ENCODE data around the gene HTR3C.
"Not testable (repeated sequence)": the region's sequence is repeated elsewhere in the genome, so short reads cannot be mapped to it uniquely, and the experiment has no call there.

HTR3C gene

GRCh38 chr3:184052767-184053166, at the start of gene HTR3C:
TSS of gene HTR3C (plus strand) at chr3:184053047. CDS start at chr3:184053081, 34 bp downstream.
- no peak for DNase-seq (ENCODE audit: low read depth in 2 of 2)

GRCh38 chr3:184003187-184003967, 49.5 kb upstream of the HTR3C start:
- DNase-seq (ENCODE audit: low read depth in 2 of 2), result no peak

GRCh38 chr3:184004476-184004875, 48.4 kb upstream of the HTR3C start:
- no peak for DNase-seq (ENCODE audit: low read depth in 2 of 2)

- no peak for DNase-seq (ENCODE audit: low read depth in 2 of 2)
Observed at GRCh38 chr3:184005941-184006507, 46.8 kb upstream of the HTR3C start.

GRCh38 chr3:184007143-184007813, 45.6 kb upstream of the HTR3C start:
- not testable (repeated sequence) for DNase-seq (ENCODE audit: low read depth in 2 of 2)

GRCh38 chr3:184008161-184008560, 44.7 kb upstream of the HTR3C start:
- no peak for DNase-seq (ENCODE audit: low read depth in 2 of 2)

- DNase-seq (ENCODE audit: low read depth in 2 of 2), result no peak
Observed at GRCh38 chr3:184011230-184011876, 41.5 kb upstream of the HTR3C start.

GRCh38 chr3:184011937-184012889, 40.6 kb upstream of the HTR3C start:
- no peak for DNase-seq (ENCODE audit: low read depth in 2 of 2)

- no peak for DNase-seq (ENCODE audit: low read depth in 2 of 2)
Observed at GRCh38 chr3:184015381-184016019, 37.3 kb upstream of the HTR3C start.

GRCh38 chr3:184016169-184016570, 36.7 kb upstream of the HTR3C start:
- DNase-seq (ENCODE audit: low read depth in 2 of 2), result no peak

GRCh38 chr3:184016811-184017671, 35.8 kb upstream of the HTR3C start:
- DNase-seq (ENCODE audit: low read depth in 2 of 2), result peak; percentile 40 to 42

- DNase-seq (ENCODE audit: low read depth in 2 of 2), result peak; percentile 69 to 77
Observed at GRCh38 chr3:184017672-184018423, 35.0 kb upstream of the HTR3C start, which contains the start of gene ABCC5. TSS of gene ABCC5 (minus strand) at chr3:184017884. CDS start at chr3:184014392, 3,492 bp downstream.

- no peak for DNase-seq (ENCODE audit: low read depth in 2 of 2)
Observed at GRCh38 chr3:184018424-184018973, 34.3 kb upstream of the HTR3C start.

- DNase-seq (ENCODE audit: low read depth in 2 of 2), result no peak
Observed at GRCh38 chr3:184022323-184022722, 30.5 kb upstream of the HTR3C start.

- DNase-seq (ENCODE audit: low read depth in 2 of 2), result not testable (repeated sequence)
Observed at GRCh38 chr3:184025256-184025655, 27.6 kb upstream of the HTR3C start.

- DNase-seq (ENCODE audit: low read depth in 2 of 2), result not testable (repeated sequence)
Observed at GRCh38 chr3:184028275-184028890, 24.5 kb upstream of the HTR3C start.

- no peak for DNase-seq (ENCODE audit: low read depth in 2 of 2)
Observed at GRCh38 chr3:184029443-184029842, 23.4 kb upstream of the HTR3C start.

- no peak for DNase-seq (ENCODE audit: low read depth in 2 of 2)
Observed at GRCh38 chr3:184030536-184030935, 22.3 kb upstream of the HTR3C start.

Measured in stimulated activated CD8-positive, alpha-beta memory T cell treated with anti-CD3 and anti-CD28 coated beads, Interleukin-2, amount 100 ng/mL, for 48 hours (primary cell).